A673 (cell line): Measurements from ENCODE around the gene MINDY4.

Experiments used
- CTCF ChIP-seq: fragments of 300-800, 200-600 bp; sonication (generic); conservative IDR thresholded peaks from 2 replicates; pipeline ENCODE4 v1.5.1; 2017; ENCODE audit warnings: low read depth, mild to moderate bottlenecking, antibody characterized with exemption, low read length, moderate library complexity, mixed read lengths
- EZH2 ChIP-seq: fragments of 200-600 bp; sonication (generic); IDR thresholded peaks from 2 replicates; pipeline ENCODE4 v1.6.1; 2017; ENCODE audit warnings: borderline replicate concordance, low read depth, mild to moderate bottlenecking, mixed read lengths, antibody characterized with exemption, low read length; ENCODE audit not compliant: poor library complexity, severe bottlenecking

- no peak for TF ChIP-seq CTCF
- TF ChIP-seq EZH2: no peak
These were observed 40.2 kb upstream of the MINDY4 start for GRCh38 chr7:30730996-30731395.
